AG04450 (cell line): ENCODE data around the gene NT5C. TPM values are rescaled to one million over a fixed set of nuclear protein-coding genes. Genes with fewer than 3 reads are reported as not detected.

Experiments
- CTCF ChIA-PET: fragments of 300-600, 350-600 bp; formaldehyde crosslinking; extraction: SDS; loops from one replicate; lab custom pipeline; 2022; ENCODE audit warnings: antibody characterized with exemption, inconsistent platforms; lab: Charles Lee
- POLR2A ChIA-PET: fragments of 350-600 bp; formaldehyde crosslinking; extraction: SDS; loops from one replicate; lab custom pipeline; 2021; ENCODE audit warnings: antibody characterized with exemption, inconsistent platforms; lab: Yijun Ruan, JAX
- DNase-seq: peaks from one replicate; pipeline ENCODE4 v3.0.0-alpha.2; 2011; ENCODE audit warnings: low read depth, low spot score
- H3K27ac ChIP-seq: one replicate; pipeline ENCODE4 v1.5.1; 2012; ENCODE audit warnings: low read depth, low read length, control low read depth
- H3K27me3 ChIP-seq: one replicate; pipeline ENCODE4 v1.6.0; 2012; ENCODE audit warnings: low read length; ENCODE audit not compliant: control insufficient read depth, insufficient read depth
- H3K4me3 ChIP-seq: 2 replicates; pipeline ENCODE4 v1.5.1; 2011; ENCODE audit warnings: mild to moderate bottlenecking, low read depth, low read length, control low read depth
- H3K9me3 ChIP-seq: 2 replicates; pipeline ENCODE4 v1.5.1; 2012; ENCODE audit warnings: low read length; ENCODE audit not compliant: control insufficient read depth, insufficient read depth
- CTCF ChIP-seq: IDR thresholded peaks from 2 replicates; pipeline ENCODE4 v1.5.1; 2011; ENCODE audit warnings: low read depth, low read length, control low read depth, inconsistent platforms
- polyA plus RNA-seq: library from polyadenylated mRNA; depleted of rRNA; stranded (reverse); fragments of >200 nt; gene quantifications from 2 replicates; pipeline ENCODE4 v1.2.3, GENCODE V29; 2011

NT5C gene
- polyA plus RNA-seq, 1 experiment = 22.6 TPM

GRCh38 chr17:75088465-75089417, 42.8 kb downstream of the NT5C start:
- no peak for DNase-seq
- CTCF ChIA-PET = interaction anchor here (0.6 to 2.4 kb wide), 4 partner anchors 15 to 29 kb away, joined by 3 to 8 read pairs (median 6); no protein-coding TSS in a partner anchor
- peak overlapping the region; percentile 47 for H3K27ac ChIP-seq
- POLR2A ChIA-PET = interaction anchor here (0.7 to 3.0 kb wide), 6 partner anchors 9 to 54 kb away, joined by 3 to 16 read pairs (median 4); partner anchors contain the start of gene ARMC7
- H3K4me3 ChIP-seq = peak overlapping the region; percentile 61
- TF ChIP-seq CTCF = no peak
- no peaks in the 10 kb centered on the region for H3K27me3 ChIP-seq
- H3K9me3 ChIP-seq = peaks cover 3% of the 10 kb centered on the region; the same call in 1 of the 2 replicates

- ChIA-PET CTCF (interaction anchor here (1.5 to 2.4 kb wide), 3 partner anchors 18 to 28 kb away, joined by 5 to 8 read pairs (median 8); no protein-coding TSS in a partner anchor), POLR2A (interaction anchor here (0.7 to 3.0 kb wide), 7 partner anchors 8 to 53 kb away, joined by 3 to 16 read pairs (median 3); partner anchors contain the start of gene ARMC7)
- no peak for TF ChIP-seq CTCF
- peak within 1 kb of the TSS; percentile 75 for H3K27ac ChIP-seq
- H3K9me3 ChIP-seq = no peaks in the 10 kb centered on the region; the same call in 1 of the 2 replicates
- no peak for DNase-seq
- no peaks in the 10 kb centered on the region for H3K27me3 ChIP-seq
- peak within 1 kb of the TSS; percentile 61 for H3K4me3 ChIP-seq
Measured at GRCh38 chr17:75087558-75088453, 43.7 kb downstream of the NT5C start, which contains the start of gene SLC16A5. Gene SLC16A5, plus strand, starts transcription at chr17:75087954. Its CDS starts 5,683 bp downstream, at chr17:75093637.

- H3K9me3 ChIP-seq = no peaks in the 10 kb centered on the region; the same call in 1 of the 2 replicates
- CTCF ChIA-PET = no interaction called here
- peak overlapping the region; percentile 75 for H3K27ac ChIP-seq
- H3K4me3 ChIP-seq = peak overlapping the region; percentile 61
- no peak for TF ChIP-seq CTCF
- POLR2A ChIA-PET = interaction anchor here (1.0 to 3.0 kb wide), 4 partner anchors 9 to 52 kb away, joined by 3 to 16 read pairs (median 4); partner anchors contain the start of gene ARMC7
- no peak for DNase-seq
- H3K27me3 ChIP-seq = no peaks in the 10 kb centered on the region
Measured at GRCh38 chr17:75087182-75087557, 44.4 kb downstream of the NT5C start.

GRCh38 chr17:75086496-75087181, 44.9 kb downstream of the NT5C start:
- CTCF ChIA-PET = interaction anchor here (1.2 kb wide), 1 partner anchor 27 kb away, joined by 7 read pairs; no protein-coding TSS in a partner anchor
- DNase-seq = no peak

More at GRCh38 chr17:75086496-75087181, 44.9 kb downstream of the NT5C start:
- H3K27ac ChIP-seq = no peak overlapping the region
- no peak overlapping the region for H3K4me3 ChIP-seq
- POLR2A ChIA-PET = interaction anchor here (0.6 to 3.0 kb wide), 3 partner anchors 8 to 116 kb away, joined by 4 to 16 read pairs (median 4); partner anchors contain the start of gene ARMC7
- no peaks in the 10 kb centered on the region; the same call in 1 of the 2 replicates for H3K9me3 ChIP-seq
- no peaks in the 10 kb centered on the region for H3K27me3 ChIP-seq
- no peak for TF ChIP-seq CTCF
